Neural progenitor cell (in vitro differentiated cells): Measurements from ENCODE around the gene SDF4. TPM values are rescaled to one million over a fixed set of nuclear protein-coding genes. Genes with fewer than 3 reads are reported as not detected.
A peak's percentile ranks its signal among the peaks of the same experiment; 100 is the strongest.

ENCODE experiments used
- DNase-seq: peaks from one replicate; pipeline ENCODE4 v3.0.0-alpha.2; 2016; ENCODE audit warnings: low spot score
- H2AFZ ChIP-seq: fragments of 200-600 bp; sonication (generic); replicated peaks from 2 replicates; pipeline ENCODE4 v1.6.1; 2016; ENCODE audit warnings: antibody characterized with exemption
- H3F3A ChIP-seq: fragments of 200-600 bp; sonication (generic); 2 replicates; pipeline ENCODE4 v1.6.1; 2016; ENCODE audit warnings: antibody characterized with exemption, low read depth
- H3K27ac ChIP-seq: fragments of 200-600 bp; sonication (generic); 2 replicates; pipeline ENCODE4 v1.5.1; 2016; ENCODE audit warnings: mild to moderate bottlenecking
- H3K27me3 ChIP-seq: fragments of 200-600 bp; sonication (generic); 2 replicates; pipeline ENCODE4 v1.6.1; 2016; ENCODE audit warnings: mild to moderate bottlenecking, moderate library complexity
- H3K36me3 ChIP-seq: fragments of 200-600 bp; sonication (generic); 2 replicates; pipeline ENCODE4 v1.5.1; 2016
- H3K4me1 ChIP-seq: fragments of 200-600 bp; sonication (generic); 2 replicates; pipeline ENCODE4 v1.6.1; 2016; ENCODE audit warnings: mixed run types
- H3K4me2 ChIP-seq: fragments of 200-600 bp; sonication (generic); 2 replicates; pipeline ENCODE4 v1.6.1; 2016
- H3K4me3 ChIP-seq: fragments of 200-600 bp; sonication (generic); 2 replicates; pipeline ENCODE4 v1.5.1; 2016
- H3K79me2 ChIP-seq: fragments of 200-600 bp; sonication (generic); 2 replicates; pipeline ENCODE4 v1.6.1; 2016; ENCODE audit warnings: low read depth
- H3K9ac ChIP-seq: fragments of 200-600 bp; sonication (generic); 2 replicates; pipeline ENCODE4 v1.6.1; 2016
- H3K9me3 ChIP-seq: fragments of 200-600 bp; sonication (generic); 2 replicates; pipeline ENCODE4 v1.5.1; 2016; ENCODE audit warnings: low read depth
- H4K20me1 ChIP-seq: fragments of 200-600 bp; sonication (generic); 2 replicates; pipeline ENCODE4 v1.6.1; 2016; ENCODE audit warnings: low read depth
- H3K27ac Mint-ChIP-seq: 3 replicates; pipeline ENCODE4 v1.8.0; 2021; ENCODE audit warnings: mixed read lengths
- H3K27me3 Mint-ChIP-seq: 2 replicates; pipeline ENCODE4 v1.8.0; 2022; ENCODE audit warnings: low read depth, mild to moderate bottlenecking, inconsistent platforms, moderate library complexity, mixed read lengths; ENCODE audit not compliant: insufficient read depth
- H3K36me3 Mint-ChIP-seq: 3 replicates; pipeline ENCODE4 v1.8.0; 2021; ENCODE audit warnings: mixed read lengths
- H3K4me1 Mint-ChIP-seq: 3 replicates; pipeline ENCODE4 v1.8.0; 2021; ENCODE audit warnings: mixed read lengths
- H3K4me3 Mint-ChIP-seq: 3 replicates; pipeline ENCODE4 v1.8.0; 2021; ENCODE audit warnings: mild to moderate bottlenecking, moderate library complexity, mixed read lengths
- H3K9me3 Mint-ChIP-seq: 3 replicates; pipeline ENCODE4 v1.8.0; 2020; ENCODE audit warnings: mixed read lengths
- CTCF ChIP-seq: fragments of 200-600 bp; sonication (generic); IDR thresholded peaks from 2 replicates; pipeline ENCODE4 v1.5.1; 2017; ENCODE audit warnings: antibody characterized with exemption, mild to moderate bottlenecking
- EZH2 ChIP-seq: fragments of 200-600 bp; sonication (generic); IDR thresholded peaks from 2 replicates; pipeline ENCODE4 v1.6.1; 2017; ENCODE audit warnings: antibody characterized with exemption, mild to moderate bottlenecking, moderate library complexity
- EZH2phosphoT487 ChIP-seq: fragments of 200-600 bp; sonication (generic); IDR thresholded peaks from 2 replicates; pipeline ENCODE4 v1.6.1; 2017; ENCODE audit warnings: antibody characterized with exemption
- total RNA-seq: library from RNA; depleted of rRNA; stranded (reverse); fragments of >200 nt; gene quantifications from 2 replicates; pipeline ENCODE4 v1.2.3, GENCODE V29; 2015; ENCODE audit warnings: low replicate concordance

The SDF4 gene
- total RNA-seq, 1 donor from 2014 or later = 16.6 TPM

GRCh38 chr1:1171546-1172340 is 60.1 kb downstream of the SDF4 start:
- H3F3A ChIP-seq = peaks cover 4% of the 10 kb centered on the region
- peaks cover 26% of the 10 kb centered on the region for H3K27me3 ChIP-seq
- H3K9me3 Mint-ChIP-seq = no peaks in the 10 kb centered on the region
- peaks cover 21% of the 10 kb centered on the region for H3K4me1 Mint-ChIP-seq
- H3K79me2 ChIP-seq = no peaks in the 10 kb centered on the region
- no peak overlapping the region for H3K4me3 ChIP-seq
- H3K27ac Mint-ChIP-seq = no peak overlapping the region
- peaks cover 9% of the 10 kb centered on the region for H3K27me3 Mint-ChIP-seq
- no peak overlapping the region for H3K4me3 Mint-ChIP-seq
- no peaks in the 10 kb centered on the region for H3K36me3 Mint-ChIP-seq
- H3K36me3 ChIP-seq = no peaks in the 10 kb centered on the region
- H3K27ac ChIP-seq = no peak overlapping the region
- no peaks in the 10 kb centered on the region for H4K20me1 ChIP-seq
- no peaks in the 10 kb centered on the region for H3K9me3 ChIP-seq
- peak; percentile 1 for DNase-seq
- TF ChIP-seq EZH2phosphoT487 = no peak
- no peak for TF ChIP-seq CTCF
- TF ChIP-seq EZH2 = no peak
- H3K4me1 ChIP-seq = peaks cover 16% of the 10 kb centered on the region
- H2AFZ ChIP-seq = no peak overlapping the region
- H3K4me2 ChIP-seq = no peak overlapping the region
- no peak overlapping the region for H3K9ac ChIP-seq

GRCh38 chr1:1171161-1171545 is 60.6 kb downstream of the SDF4 start:
- H3K27me3 ChIP-seq = peaks cover 20% of the 10 kb centered on the region
- no peak overlapping the region for H3K4me2 ChIP-seq
- no peaks in the 10 kb centered on the region for H3K79me2 ChIP-seq
- no peak overlapping the region for H3K4me3 ChIP-seq
- Mint-ChIP-seq H3K9me3 (no peaks in the 10 kb centered on the region), H3K4me1 (peaks cover 19% of the 10 kb centered on the region), H3K4me3 (no peak overlapping the region), H3K36me3 (no peaks in the 10 kb centered on the region), H3K27ac (no peak overlapping the region), H3K27me3 (peaks cover 8% of the 10 kb centered on the region)
- no peaks in the 10 kb centered on the region for H3K36me3 ChIP-seq
- no peak overlapping the region for H3K27ac ChIP-seq
- no peaks in the 10 kb centered on the region for H4K20me1 ChIP-seq
- peaks cover 21% of the 10 kb centered on the region for H3K4me1 ChIP-seq
- H3K9ac ChIP-seq = no peak overlapping the region
- TF ChIP-seq CTCF (no peak), EZH2 (no peak), EZH2phosphoT487 (no peak)
- H3F3A ChIP-seq = peaks cover 4% of the 10 kb centered on the region
- no peaks in the 10 kb centered on the region for H3K9me3 ChIP-seq
- DNase-seq = peak; percentile 5
- no peak overlapping the region for H2AFZ ChIP-seq

GRCh38 chr1:1170215-1171091 is 61.3 kb downstream of the SDF4 start:
- Histone ChIP-seq H3K36me3 (no peaks in the 10 kb centered on the region), H3K4me2 (no peak overlapping the region), H3K27me3 (peaks cover 16% of the 10 kb centered on the region), H3K9me3 (no peaks in the 10 kb centered on the region), H3K9ac (no peak overlapping the region), H3K27ac (no peak overlapping the region), H3K79me2 (no peaks in the 10 kb centered on the region), H3K4me3 (no peak overlapping the region), H2AFZ (no peak overlapping the region), H3F3A (peaks cover 8% of the 10 kb centered on the region), H3K4me1 (peaks cover 23% of the 10 kb centered on the region), H4K20me1 (no peaks in the 10 kb centered on the region)
- Mint-ChIP-seq H3K36me3 (no peaks in the 10 kb centered on the region), H3K9me3 (no peaks in the 10 kb centered on the region), H3K4me1 (peaks cover 22% of the 10 kb centered on the region), H3K27me3 (peaks cover 8% of the 10 kb centered on the region), H3K27ac (peak overlapping the region; percentile 74), H3K4me3 (peak overlapping the region; percentile 59)
- TF ChIP-seq EZH2phosphoT487 (no peak), EZH2 (no peak), CTCF (no peak)
- peak; percentile 1 for DNase-seq
